Measurements from ENCODE around the gene TP73. TPM values are rescaled to one million over a fixed set of nuclear protein-coding genes. Genes with fewer than 3 reads are reported as not detected.
"Not testable (repeated sequence)": the region's sequence is repeated elsewhere in the genome, so short reads cannot be mapped to it uniquely, and the experiment has no call there.

TP73 gene
- total RNA-seq, 2 donors from 2014 or later: 5.1 to 15.1 TPM

DNA sequence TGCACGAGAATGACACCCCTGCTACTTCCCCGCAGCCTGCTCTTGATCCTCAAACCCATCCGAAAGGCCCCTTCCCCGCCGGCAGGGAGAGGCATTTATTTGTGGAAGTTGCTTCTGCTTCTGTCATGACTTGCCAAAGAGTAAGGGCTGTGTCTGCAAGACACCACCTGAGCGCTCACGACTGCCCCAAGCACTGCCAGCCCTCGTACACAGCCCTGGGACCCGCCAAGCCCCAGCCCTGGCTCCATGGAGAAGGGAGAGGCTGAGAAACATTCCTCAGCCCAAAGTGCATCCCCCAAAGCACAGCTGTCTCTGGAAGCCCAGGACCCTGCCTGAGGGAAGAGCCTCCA, 33.8 kb upstream of the TP73 start:
- Histone ChIP-seq H3K9me3 (no peaks in the 10 kb centered on the region), H3K4me3 (no peak overlapping the region), H3K36me3 (no peaks in the 10 kb centered on the region), H3K4me1 (replicated peaks) (peaks cover 9% of the 10 kb centered on the region), H3K27ac (no peak overlapping the region), H3K27me3 (replicated peaks; ENCODE audit: insufficient read depth) (no peaks in the 10 kb centered on the region)
- no peak for DNase-seq (ENCODE audit: low spot score)
- intact Hi-C loops (cut with DNase I): loop anchor here (2.0 kb wide), 1 partner anchor 128 kb away; no protein-coding TSS in a partner anchor
- 63% methylated on average over 9 of the region's 9 CpGs for WGBS
- TF ChIP-seq POLR2AphosphoS5 (IDR thresholded peaks at IDR 0.05): no peak
- TF ChIP-seq POLR2A (IDR thresholded peaks at IDR 0.05): no peak

DNA sequence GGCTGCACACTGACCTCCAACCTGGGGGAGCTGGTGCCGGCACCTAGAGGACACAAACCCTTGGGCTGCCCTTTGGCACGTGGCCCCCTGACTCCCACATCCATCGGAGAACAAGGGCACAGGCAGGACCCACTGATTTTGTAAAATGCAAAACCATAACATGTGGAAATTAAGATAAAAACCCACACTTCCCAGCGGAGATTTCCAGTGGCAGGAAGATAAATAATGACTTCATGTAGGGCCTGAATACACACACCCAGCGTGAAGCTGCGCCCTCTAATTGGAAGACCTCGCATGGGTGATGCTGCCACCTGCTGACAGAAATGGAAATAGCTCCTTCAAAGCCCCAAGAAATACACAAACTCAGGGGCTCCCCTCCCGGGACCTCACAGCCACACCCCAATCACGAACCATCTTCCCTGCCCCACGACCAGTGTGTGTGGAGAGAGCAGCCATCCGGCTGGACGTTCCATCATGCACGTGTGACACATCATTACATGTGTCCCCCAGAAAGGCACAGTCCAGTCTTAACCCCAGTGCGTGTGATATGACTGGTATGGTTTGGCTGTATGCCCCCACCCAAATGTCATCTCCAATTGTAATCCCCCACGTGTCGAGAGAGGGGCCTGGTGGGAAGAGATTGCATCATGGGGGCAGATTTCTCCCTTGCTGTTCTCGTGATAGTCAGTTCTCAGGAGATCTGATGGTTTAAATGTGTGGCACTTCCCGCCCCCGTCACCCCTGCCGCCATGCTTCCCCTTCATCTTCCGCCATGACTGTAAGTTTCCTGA, 33.2 kb upstream of the TP73 start:
- Histone ChIP-seq H3K27me3 (replicated peaks; ENCODE audit: insufficient read depth) (no peaks in the 10 kb centered on the region), H3K4me1 (replicated peaks) (peaks cover 14% of the 10 kb centered on the region), H3K9me3 (no peaks in the 10 kb centered on the region), H3K36me3 (no peaks in the 10 kb centered on the region), H3K27ac (no peak overlapping the region), H3K4me3 (no peak overlapping the region)
- TF ChIP-seq, protein P1, sequence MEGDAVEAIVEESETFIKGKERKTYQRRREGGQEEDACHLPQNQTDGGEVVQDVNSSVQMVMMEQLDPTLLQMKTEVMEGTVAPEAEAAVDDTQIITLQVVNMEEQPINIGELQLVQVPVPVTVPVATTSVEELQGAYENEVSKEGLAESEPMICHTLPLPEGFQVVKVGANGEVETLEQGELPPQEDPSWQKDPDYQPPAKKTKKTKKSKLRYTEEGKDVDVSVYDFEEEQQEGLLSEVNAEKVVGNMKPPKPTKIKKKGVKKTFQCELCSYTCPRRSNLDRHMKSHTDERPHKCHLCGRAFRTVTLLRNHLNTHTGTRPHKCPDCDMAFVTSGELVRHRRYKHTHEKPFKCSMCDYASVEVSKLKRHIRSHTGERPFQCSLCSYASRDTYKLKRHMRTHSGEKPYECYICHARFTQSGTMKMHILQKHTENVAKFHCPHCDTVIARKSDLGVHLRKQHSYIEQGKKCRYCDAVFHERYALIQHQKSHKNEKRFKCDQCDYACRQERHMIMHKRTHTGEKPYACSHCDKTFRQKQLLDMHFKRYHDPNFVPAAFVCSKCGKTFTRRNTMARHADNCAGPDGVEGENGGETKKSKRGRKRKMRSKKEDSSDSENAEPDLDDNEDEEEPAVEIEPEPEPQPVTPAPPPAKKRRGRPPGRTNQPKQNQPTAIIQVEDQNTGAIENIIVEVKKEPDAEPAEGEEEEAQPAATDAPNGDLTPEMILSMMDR (IDR thresholded peaks at IDR 0.05): peak; percentile 68 to 90 (median 90)
- TF ChIP-seq POLR2A (IDR thresholded peaks at IDR 0.05): no peak
- TF ChIP-seq POLR2AphosphoS5 (IDR thresholded peaks at IDR 0.05): peak; percentile 60
- peak; percentile 78 for DNase-seq (ENCODE audit: low spot score)
- 30% methylated on average over 18 of the region's 21 CpGs for WGBS
- intact Hi-C loops (cut with DNase I): loop anchor here (2.0 kb wide), 1 partner anchor 128 kb away; no protein-coding TSS in a partner anchor

DNA sequence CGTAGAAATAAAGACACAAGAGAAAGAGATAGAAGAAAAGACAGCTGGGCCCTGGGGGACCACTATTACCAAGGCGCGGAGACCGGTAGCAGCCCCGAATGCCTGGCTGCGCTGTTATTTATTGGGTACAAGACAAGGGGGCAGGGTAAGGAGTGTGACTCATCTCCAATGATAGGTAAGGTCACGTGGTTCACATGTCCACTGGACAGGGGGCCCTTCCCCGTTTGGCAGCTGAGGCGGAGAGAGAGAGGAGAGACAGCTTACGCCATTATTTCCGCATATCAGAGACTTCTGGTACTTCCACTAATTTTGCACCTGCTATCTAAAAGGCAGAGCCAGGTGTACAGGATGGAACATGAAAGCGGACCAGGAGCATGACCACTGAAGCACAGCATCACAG, 31.6 kb upstream of the TP73 start:
- Histone ChIP-seq H3K4me3 (no peak overlapping the region), H3K4me1 (replicated peaks) (peaks cover 15% of the 10 kb centered on the region), H3K27ac (no peak overlapping the region), H3K9me3 (no peaks in the 10 kb centered on the region), H3K27me3 (replicated peaks; ENCODE audit: insufficient read depth) (no peaks in the 10 kb centered on the region), H3K36me3 (no peaks in the 10 kb centered on the region)
- no peak for DNase-seq (ENCODE audit: low spot score)
- WGBS: 86% methylated on average over 12 of the region's 12 CpGs
- TF ChIP-seq POLR2AphosphoS5 (IDR thresholded peaks at IDR 0.05) (no peak), POLR2A (IDR thresholded peaks at IDR 0.05) (no peak)
- TF ChIP-seq, protein P1 (IDR thresholded peaks at IDR 0.05): no peak
- intact Hi-C loops (cut with DNase I): loop anchor here (2.0 kb wide), 1 partner anchor 168 kb away; no protein-coding TSS in a partner anchor

DNA sequence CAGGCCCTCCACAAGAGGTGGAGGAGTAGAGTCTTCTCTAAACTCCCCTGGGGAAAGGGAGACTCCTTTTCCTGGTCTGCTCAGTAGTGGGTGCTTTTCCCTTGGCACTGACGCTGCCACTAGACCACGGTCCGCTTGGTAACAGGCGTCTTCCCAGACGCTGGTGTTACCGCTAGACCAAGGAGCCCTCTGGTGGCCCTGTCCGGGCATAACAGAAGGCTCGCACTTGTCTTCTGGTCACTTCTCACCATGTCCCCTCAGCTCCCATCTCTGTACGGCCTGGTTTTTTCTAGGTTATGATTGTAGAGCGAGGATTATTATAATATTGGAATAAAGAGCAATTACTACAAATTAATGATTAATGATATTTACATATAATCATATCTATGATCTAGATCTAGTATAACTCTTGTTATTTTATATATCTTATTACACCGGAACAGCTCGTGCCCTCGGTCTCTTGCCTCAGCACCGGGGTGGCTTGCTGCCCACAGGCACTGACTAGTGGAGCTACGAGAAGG, 31.1 kb upstream of the TP73 start:
- H3K27me3 ChIP-seq (replicated peaks; ENCODE audit: insufficient read depth); H3K36me3 ChIP-seq; H3K9me3 ChIP-seq; H3K27ac ChIP-seq; H3K4me3 ChIP-seq: not testable (repeated sequence)
- 9% methylated on average over 15 of the region's 15 CpGs for WGBS
- intact Hi-C loops (cut with DNase I): loop anchor here (2.0 kb wide), 1 partner anchor 168 kb away; no protein-coding TSS in a partner anchor
- H3K4me1 ChIP-seq (replicated peaks): peaks cover 15% of the 10 kb centered on the region
- DNase-seq (ENCODE audit: low spot score): peak; percentile 27
- TF ChIP-seq, protein P1 (IDR thresholded peaks at IDR 0.05): peak; percentile 18 to 78 (median 60)

DNA sequence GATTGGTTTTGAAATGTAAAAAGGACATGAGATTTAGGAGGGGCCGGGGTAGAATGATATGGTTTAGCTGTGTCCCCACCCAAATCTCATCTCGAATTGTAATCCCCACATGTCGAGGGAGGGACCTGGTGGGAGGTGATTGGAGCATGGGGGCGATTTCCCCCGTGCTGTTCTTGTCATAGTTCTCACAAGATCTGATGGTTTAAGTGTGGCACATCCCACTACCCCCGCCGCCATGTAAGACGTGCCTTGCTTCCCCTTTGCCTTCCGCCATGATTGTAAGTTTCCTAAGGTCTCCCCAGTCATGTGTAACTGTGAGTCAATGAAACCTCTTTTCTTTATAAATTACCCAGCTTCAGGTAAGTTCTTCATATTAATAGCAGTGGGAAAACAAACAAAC, 30.2 kb upstream of the TP73 start:
- H3K27me3 ChIP-seq (replicated peaks; ENCODE audit: insufficient read depth); H3K36me3 ChIP-seq; H3K27ac ChIP-seq; H3K4me3 ChIP-seq; DNase-seq (ENCODE audit: low spot score); intact Hi-C loops (cut with DNase I); H3K9me3 ChIP-seq: not testable (repeated sequence)
- 86% methylated on average over 9 of the region's 9 CpGs for WGBS
- peaks cover 15% of the 10 kb centered on the region for H3K4me1 ChIP-seq (replicated peaks)
